ENCODE measurements around the gene OR2V2.
A peak's percentile ranks its signal among the peaks of the same experiment; 100 is the strongest.
"Not testable (repeated sequence)": the region's sequence is repeated elsewhere in the genome, so short reads cannot be mapped to it uniquely, and the experiment has no call there.

Gene OR2V2

DNA sequence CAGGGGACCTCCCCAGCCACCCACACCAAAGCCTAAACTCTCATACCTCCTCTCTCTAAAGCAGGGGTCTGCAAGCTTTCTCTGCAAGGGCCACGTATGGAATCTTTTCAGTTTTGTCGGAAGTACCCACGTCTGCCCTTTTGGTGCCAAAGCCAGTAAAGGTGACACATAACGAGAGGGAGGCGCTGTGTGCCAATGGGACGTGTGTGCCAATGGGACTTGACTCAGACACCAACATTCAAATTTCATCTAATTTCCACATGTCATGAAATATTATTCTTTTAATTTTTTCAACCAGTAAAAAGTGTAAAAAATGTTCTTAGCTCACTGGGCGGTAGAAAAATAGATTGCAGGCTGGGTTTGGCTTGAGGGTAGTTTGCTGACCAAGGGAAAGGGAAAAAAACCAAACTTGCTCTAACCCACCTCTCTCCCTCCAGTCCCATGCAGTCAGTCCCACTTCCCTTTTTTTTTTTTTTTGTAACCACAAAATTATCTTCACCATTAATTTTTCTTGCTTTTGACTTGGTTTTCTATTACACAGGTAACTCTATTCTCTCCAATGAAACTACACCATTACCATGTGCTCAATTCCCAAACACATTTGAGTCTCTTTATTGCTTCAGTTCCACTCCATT lies 41.9 kb upstream of the OR2V2 start:
- DNase-seq (ENCODE audit: low spot score): no peak
- TF ChIP-seq, protein P1, sequence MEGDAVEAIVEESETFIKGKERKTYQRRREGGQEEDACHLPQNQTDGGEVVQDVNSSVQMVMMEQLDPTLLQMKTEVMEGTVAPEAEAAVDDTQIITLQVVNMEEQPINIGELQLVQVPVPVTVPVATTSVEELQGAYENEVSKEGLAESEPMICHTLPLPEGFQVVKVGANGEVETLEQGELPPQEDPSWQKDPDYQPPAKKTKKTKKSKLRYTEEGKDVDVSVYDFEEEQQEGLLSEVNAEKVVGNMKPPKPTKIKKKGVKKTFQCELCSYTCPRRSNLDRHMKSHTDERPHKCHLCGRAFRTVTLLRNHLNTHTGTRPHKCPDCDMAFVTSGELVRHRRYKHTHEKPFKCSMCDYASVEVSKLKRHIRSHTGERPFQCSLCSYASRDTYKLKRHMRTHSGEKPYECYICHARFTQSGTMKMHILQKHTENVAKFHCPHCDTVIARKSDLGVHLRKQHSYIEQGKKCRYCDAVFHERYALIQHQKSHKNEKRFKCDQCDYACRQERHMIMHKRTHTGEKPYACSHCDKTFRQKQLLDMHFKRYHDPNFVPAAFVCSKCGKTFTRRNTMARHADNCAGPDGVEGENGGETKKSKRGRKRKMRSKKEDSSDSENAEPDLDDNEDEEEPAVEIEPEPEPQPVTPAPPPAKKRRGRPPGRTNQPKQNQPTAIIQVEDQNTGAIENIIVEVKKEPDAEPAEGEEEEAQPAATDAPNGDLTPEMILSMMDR (IDR thresholded peaks at IDR 0.05): no peak
- Histone ChIP-seq H3K4me3 (no peak overlapping the region), H3K27ac (no peak overlapping the region)

DNA sequence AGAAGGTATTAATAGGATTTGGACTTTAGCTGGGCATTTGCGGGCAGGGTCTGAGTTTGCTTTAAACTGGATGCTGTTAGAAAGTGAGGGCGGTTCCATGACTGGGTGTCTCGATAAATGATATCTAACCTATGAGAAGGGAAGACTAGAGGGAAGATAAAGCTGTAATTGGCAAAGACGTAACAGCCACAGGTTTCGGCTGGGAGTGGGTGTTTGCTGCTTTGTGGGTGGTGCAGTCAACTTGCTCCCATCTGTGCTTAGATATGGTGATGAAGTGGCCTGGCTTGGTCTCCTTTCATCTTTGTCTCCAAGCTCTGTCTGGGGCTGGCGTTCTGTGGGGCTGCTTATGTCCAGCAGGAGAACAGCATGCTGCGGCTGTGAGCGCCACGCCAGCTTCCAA lies 39.7 kb upstream of the OR2V2 start:
- Histone ChIP-seq H3K27ac (no peak overlapping the region), H3K4me3 (no peak overlapping the region)
- DNase-seq (ENCODE audit: low spot score): no peak
- TF ChIP-seq, protein P1 (IDR thresholded peaks at IDR 0.05): no peak

DNA sequence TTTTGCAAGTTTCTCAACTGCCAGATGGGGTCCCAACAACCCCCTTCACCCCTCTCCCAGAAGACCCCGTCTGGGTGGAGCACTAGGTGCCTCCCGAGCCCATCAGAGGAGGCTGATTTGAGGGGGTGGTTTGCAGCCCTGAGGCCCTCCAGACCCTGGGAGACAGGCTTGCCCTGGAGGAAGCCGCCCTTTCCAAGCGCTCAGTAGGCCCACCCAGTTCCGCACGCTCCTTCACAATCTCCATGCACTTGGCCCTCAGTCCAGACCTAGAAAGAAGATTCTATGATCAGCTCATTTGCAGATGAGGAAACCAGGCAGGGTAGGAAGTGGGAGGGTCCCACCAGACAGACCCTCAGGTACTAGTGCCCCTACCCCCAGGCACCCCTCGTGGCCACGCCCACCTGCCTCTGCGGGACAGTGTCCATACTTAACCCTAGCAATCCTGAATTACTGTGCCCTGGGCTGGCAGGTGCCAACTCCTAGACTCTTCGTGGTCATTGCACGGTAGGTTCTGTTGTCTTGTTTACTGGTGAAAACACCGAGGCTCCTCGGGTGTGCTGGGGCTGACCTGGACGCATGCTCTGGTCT lies 38.7 kb upstream of the OR2V2 start:
- Histone ChIP-seq H3K4me3 (no peak overlapping the region), H3K27ac (no peak overlapping the region)
- TF ChIP-seq, protein P1 (IDR thresholded peaks at IDR 0.05): no peak
- DNase-seq (ENCODE audit: low spot score): no peak

DNA sequence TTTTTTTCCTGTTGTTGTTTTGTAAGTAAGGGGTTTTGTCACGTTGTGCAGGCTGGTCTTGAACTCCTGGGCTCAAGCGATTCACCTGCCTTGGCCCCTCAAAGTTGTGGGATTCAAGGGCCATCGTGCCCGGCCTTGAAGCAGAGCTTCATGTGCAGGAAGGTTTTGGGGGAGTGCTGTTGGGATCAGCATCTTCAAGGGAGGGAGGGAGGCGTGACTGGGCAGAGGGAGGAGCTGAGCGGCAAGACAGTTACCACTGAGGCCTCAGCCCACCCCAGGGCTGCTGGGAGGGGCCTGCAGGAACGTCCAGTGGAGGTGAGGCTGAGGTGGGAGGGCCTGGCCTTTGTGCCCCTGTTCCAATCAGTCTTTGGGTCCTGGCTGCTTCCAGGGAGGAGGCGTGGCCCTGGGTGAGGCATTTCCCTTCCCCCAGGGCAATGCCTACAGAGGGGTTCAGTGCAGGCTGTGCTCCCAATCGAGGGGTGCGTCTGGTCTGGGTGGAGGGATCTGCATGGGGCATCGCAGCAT lies 37.8 kb upstream of the OR2V2 start:
- no peak overlapping the region for H3K4me3 ChIP-seq
- H3K27ac ChIP-seq: no peak overlapping the region
- DNase-seq (ENCODE audit: low spot score): no peak
- TF ChIP-seq, protein P1 (IDR thresholded peaks at IDR 0.05): no peak

DNA sequence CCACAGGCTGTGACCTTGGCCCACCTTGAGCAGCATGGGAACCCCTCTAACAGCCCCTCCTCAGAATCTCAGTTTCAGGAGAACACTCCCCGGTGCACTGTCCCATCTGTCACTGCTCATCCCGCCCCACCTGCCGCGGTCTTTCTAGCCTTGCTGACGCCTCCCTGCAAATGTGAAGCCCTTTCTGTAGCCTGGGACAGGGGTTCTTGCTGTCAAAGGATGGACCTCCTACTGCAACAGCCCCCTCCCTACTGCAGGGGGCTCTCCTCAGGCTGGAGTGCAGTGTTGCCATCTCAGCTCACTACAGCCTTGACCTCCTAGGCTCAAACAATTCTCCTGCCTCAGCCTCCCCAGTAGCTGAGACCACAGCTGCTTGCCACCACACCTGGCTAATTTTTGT lies 36.4 kb upstream of the OR2V2 start:
- no peak overlapping the region for H3K4me3 ChIP-seq
- DNase-seq (ENCODE audit: low spot score): no peak
- TF ChIP-seq, protein P1 (IDR thresholded peaks at IDR 0.05): no peak
- H3K27ac ChIP-seq: no peak overlapping the region

DNA sequence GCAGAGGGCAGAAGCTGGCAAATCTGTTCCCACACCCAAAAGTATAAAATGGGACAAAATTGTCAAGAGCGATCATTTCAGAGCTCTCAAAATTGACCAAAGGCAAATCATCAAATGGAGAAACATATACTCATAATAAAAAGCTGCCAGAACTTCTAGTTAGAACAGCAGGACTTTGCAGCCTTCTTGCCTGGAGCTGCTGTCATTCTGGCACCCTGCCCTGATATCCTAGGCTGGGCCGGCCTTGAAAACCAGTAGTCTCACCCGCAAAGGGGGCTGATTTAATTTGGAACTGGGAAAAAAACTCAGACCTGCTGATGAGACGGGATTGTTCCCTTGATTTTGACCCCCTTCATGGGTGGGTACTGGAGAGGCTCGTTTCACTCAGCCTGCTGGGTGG lies 34.9 kb upstream of the OR2V2 start:
- H3K4me3 ChIP-seq: no peak overlapping the region
- peak; percentile 19 for DNase-seq (ENCODE audit: low spot score)
- TF ChIP-seq, protein P1 (IDR thresholded peaks at IDR 0.05): no peak

DNA sequence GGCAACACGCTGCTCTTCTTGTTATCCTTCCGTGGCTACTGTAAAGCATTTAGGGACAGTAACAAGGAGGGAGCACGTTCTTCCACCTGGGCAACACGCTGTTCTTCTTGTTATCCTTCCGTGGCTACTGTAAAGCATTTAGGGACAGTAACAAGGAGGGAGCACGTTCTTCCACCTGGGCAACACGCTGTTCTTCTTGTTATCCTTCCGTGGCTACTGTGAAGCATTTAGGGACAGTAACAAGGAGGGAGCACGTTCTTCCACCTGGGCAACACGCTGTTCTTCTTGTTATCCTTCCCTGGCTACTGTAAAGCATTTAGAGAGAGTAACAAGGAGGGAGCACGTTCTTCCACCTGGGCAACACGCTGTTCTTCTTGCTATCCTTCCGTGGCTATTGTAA lies 33.8 kb upstream of the OR2V2 start:
- H3K4me3 ChIP-seq; H3K27ac ChIP-seq; DNase-seq (ENCODE audit: low spot score): not testable (repeated sequence)

More for the DNA sequence above, 34.9 kb upstream of the OR2V2 start:
- H3K27ac ChIP-seq: no peak overlapping the region
